ENCODE measurements around the gene KIF2A.

The KIF2A gene

GRCh38 chr5:62403411-62404250 lies 97.6 kb downstream of the KIF2A start, which contains the start of gene DIMT1:
Gene DIMT1 (minus strand): TSS chr5:62403905. CDS start chr5:62403772, 133 bp downstream.
- Histone ChIP-seq H3K4me3 (ENCODE audit: low read depth, low read length) (peak within 1 kb of the TSS; percentile 84), H3K27me3 (ENCODE audit: control insufficient read depth, insufficient read depth, low read length) (no peaks in the 10 kb centered on the region), H3K36me3 (ENCODE audit: control insufficient read depth, insufficient read depth, low read length) (peaks cover 5% of the 10 kb centered on the region), H3K9me3 (ENCODE audit: control insufficient read depth, insufficient read depth, low read length) (no peaks in the 10 kb centered on the region), H3K9ac (ENCODE audit: low read depth, low read length) (peak within 1 kb of the TSS; percentile 96), H3K4me1 (ENCODE audit: control insufficient read depth, insufficient read depth, low read length) (no peaks in the 10 kb centered on the region)

- H3K27me3 ChIP-seq (ENCODE audit: control insufficient read depth, insufficient read depth, low read length) = no peaks in the 10 kb centered on the region
- H3K4me1 ChIP-seq (ENCODE audit: control insufficient read depth, insufficient read depth, low read length) = no peaks in the 10 kb centered on the region
- no peaks in the 10 kb centered on the region for H3K36me3 ChIP-seq (ENCODE audit: control insufficient read depth, insufficient read depth, low read length)
- H3K4me3 ChIP-seq (ENCODE audit: low read depth, low read length) = peak within 1 kb of the TSS; percentile 83
- H3K9ac ChIP-seq (ENCODE audit: low read depth, low read length) = peak within 1 kb of the TSS; percentile 85
- no peaks in the 10 kb centered on the region for H3K9me3 ChIP-seq (ENCODE audit: control insufficient read depth, insufficient read depth, low read length)
These were observed 106.7 kb downstream of the KIF2A start, which contains the start of gene IPO11 for GRCh38 chr5:62412549-62413329. Gene IPO11 (plus strand): TSS chr5:62412763. CDS start chr5:62437280, 24,517 bp downstream.

- Histone ChIP-seq H3K4me3 (ENCODE audit: low read depth, low read length) (peak overlapping the region; percentile 83), H3K9ac (ENCODE audit: low read depth, low read length) (no peak overlapping the region), H3K36me3 (ENCODE audit: control insufficient read depth, insufficient read depth, low read length) (no peaks in the 10 kb centered on the region)
These were observed 107.7 kb downstream of the KIF2A start for GRCh38 chr5:62413711-62414110.

GRCh38 chr5:62418462-62419076 lies 112.6 kb downstream of the KIF2A start:
- Histone ChIP-seq H3K4me3 (ENCODE audit: low read depth, low read length) (no peak overlapping the region), H3K9me3 (ENCODE audit: control insufficient read depth, insufficient read depth, low read length) (no peaks in the 10 kb centered on the region), H3K36me3 (ENCODE audit: control insufficient read depth, insufficient read depth, low read length) (no peaks in the 10 kb centered on the region), H3K4me1 (ENCODE audit: control insufficient read depth, insufficient read depth, low read length) (no peaks in the 10 kb centered on the region), H3K9ac (ENCODE audit: low read depth, low read length) (no peak overlapping the region), H3K27me3 (ENCODE audit: control insufficient read depth, insufficient read depth, low read length) (no peaks in the 10 kb centered on the region)

More at GRCh38 chr5:62413711-62414110, 107.7 kb downstream of the KIF2A start:
- no peaks in the 10 kb centered on the region for H3K27me3 ChIP-seq (ENCODE audit: control insufficient read depth, insufficient read depth, low read length)
- no peaks in the 10 kb centered on the region for H3K4me1 ChIP-seq (ENCODE audit: control insufficient read depth, insufficient read depth, low read length)
- no peaks in the 10 kb centered on the region for H3K9me3 ChIP-seq (ENCODE audit: control insufficient read depth, insufficient read depth, low read length)

GRCh38 chr5:62419609-62420008 lies 113.6 kb downstream of the KIF2A start:
- H3K9me3 ChIP-seq (ENCODE audit: control insufficient read depth, insufficient read depth, low read length) = no peaks in the 10 kb centered on the region
- H3K4me3 ChIP-seq (ENCODE audit: low read depth, low read length) = no peak overlapping the region
- H3K4me1 ChIP-seq (ENCODE audit: control insufficient read depth, insufficient read depth, low read length) = no peaks in the 10 kb centered on the region
- H3K9ac ChIP-seq (ENCODE audit: low read depth, low read length) = no peak overlapping the region
- no peaks in the 10 kb centered on the region for H3K36me3 ChIP-seq (ENCODE audit: control insufficient read depth, insufficient read depth, low read length)
- H3K27me3 ChIP-seq (ENCODE audit: control insufficient read depth, insufficient read depth, low read length) = no peaks in the 10 kb centered on the region

GRCh38 chr5:62421414-62421813 lies 115.4 kb downstream of the KIF2A start:
- Histone ChIP-seq H3K27me3 (ENCODE audit: control insufficient read depth, insufficient read depth, low read length) (no peaks in the 10 kb centered on the region), H3K4me1 (ENCODE audit: control insufficient read depth, insufficient read depth, low read length) (no peaks in the 10 kb centered on the region), H3K36me3 (ENCODE audit: control insufficient read depth, insufficient read depth, low read length) (no peaks in the 10 kb centered on the region), H3K9ac (ENCODE audit: low read depth, low read length) (no peak overlapping the region), H3K9me3 (ENCODE audit: control insufficient read depth, insufficient read depth, low read length) (no peaks in the 10 kb centered on the region), H3K4me3 (ENCODE audit: low read depth, low read length) (no peak overlapping the region)

GRCh38 chr5:62424763-62425162 lies 118.8 kb downstream of the KIF2A start:
- Histone ChIP-seq H3K4me3 (ENCODE audit: low read depth, low read length) (no peak overlapping the region), H3K27me3 (ENCODE audit: control insufficient read depth, insufficient read depth, low read length) (no peaks in the 10 kb centered on the region)

GRCh38 chr5:62431735-62432620 lies 126.0 kb downstream of the KIF2A start:
- H3K9me3 ChIP-seq (ENCODE audit: control insufficient read depth, insufficient read depth, low read length) = no peaks in the 10 kb centered on the region
- H3K4me1 ChIP-seq (ENCODE audit: control insufficient read depth, insufficient read depth, low read length) = no peaks in the 10 kb centered on the region
- no peaks in the 10 kb centered on the region for H3K36me3 ChIP-seq (ENCODE audit: control insufficient read depth, insufficient read depth, low read length)
- H3K9ac ChIP-seq (ENCODE audit: low read depth, low read length) = no peak overlapping the region
- H3K4me3 ChIP-seq (ENCODE audit: low read depth, low read length) = no peak overlapping the region
- H3K27me3 ChIP-seq (ENCODE audit: control insufficient read depth, insufficient read depth, low read length) = no peaks in the 10 kb centered on the region

More at GRCh38 chr5:62424763-62425162, 118.8 kb downstream of the KIF2A start:
- Histone ChIP-seq H3K9me3 (ENCODE audit: control insufficient read depth, insufficient read depth, low read length) (no peaks in the 10 kb centered on the region), H3K9ac (ENCODE audit: low read depth, low read length) (no peak overlapping the region), H3K4me1 (ENCODE audit: control insufficient read depth, insufficient read depth, low read length) (no peaks in the 10 kb centered on the region), H3K36me3 (ENCODE audit: control insufficient read depth, insufficient read depth, low read length) (no peaks in the 10 kb centered on the region)

GRCh38 chr5:62432621-62433064 lies 126.6 kb downstream of the KIF2A start:
- no peak overlapping the region for H3K9ac ChIP-seq (ENCODE audit: low read depth, low read length)
- no peaks in the 10 kb centered on the region for H3K27me3 ChIP-seq (ENCODE audit: control insufficient read depth, insufficient read depth, low read length)
- no peak overlapping the region for H3K4me3 ChIP-seq (ENCODE audit: low read depth, low read length)
- no peaks in the 10 kb centered on the region for H3K4me1 ChIP-seq (ENCODE audit: control insufficient read depth, insufficient read depth, low read length)
- no peaks in the 10 kb centered on the region for H3K36me3 ChIP-seq (ENCODE audit: control insufficient read depth, insufficient read depth, low read length)
- H3K9me3 ChIP-seq (ENCODE audit: control insufficient read depth, insufficient read depth, low read length) = no peaks in the 10 kb centered on the region

Data from iPS-15b (cell line).